ENCODE measurements around the gene RPL7A.
"Not testable (repeated sequence)": the region's sequence is repeated elsewhere in the genome, so short reads cannot be mapped to it uniquely, and the experiment has no call there.

The RPL7A gene

DNA sequence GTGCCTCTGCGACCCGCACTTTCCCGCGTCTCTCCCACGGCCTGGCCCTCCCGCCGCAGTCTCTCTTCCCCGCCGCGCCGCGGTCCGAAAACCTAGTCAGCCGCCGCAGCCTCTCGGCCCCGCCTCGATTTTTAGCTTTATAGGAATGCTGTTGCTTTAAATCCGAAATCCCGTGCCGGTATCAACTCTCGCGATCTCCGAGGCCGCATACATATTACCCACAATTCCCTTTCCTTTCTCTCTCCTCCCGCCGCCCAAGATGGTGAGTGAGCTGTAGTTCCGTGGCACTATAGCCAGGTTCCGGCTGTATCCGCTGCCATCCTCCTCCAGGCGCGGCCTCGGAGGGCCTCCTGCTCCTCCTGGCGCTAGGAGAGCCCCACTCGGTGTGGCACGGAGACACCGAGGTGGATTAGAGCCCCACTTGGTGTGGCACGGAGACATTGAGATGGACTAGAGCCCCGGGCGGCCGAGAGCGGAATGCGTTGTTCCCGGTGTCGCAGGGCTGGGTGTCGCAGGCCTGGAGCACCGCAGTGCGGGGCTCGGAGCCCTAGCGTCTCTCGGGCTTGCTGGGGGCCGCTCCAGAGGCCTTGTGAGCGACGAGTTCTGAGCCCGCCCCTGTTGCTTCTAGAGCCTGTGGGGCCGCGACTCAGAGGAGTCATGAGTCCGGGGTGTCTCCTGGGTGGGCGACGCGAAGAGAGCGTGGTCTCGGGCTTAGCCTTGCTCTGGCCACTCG, at the start of gene RPL7A, which contains the start of gene MED22:
Gene RPL7A (plus strand): TSS at position 234 of the 733 bp plus-strand sequence. CDS start 26 bp downstream, at position 260.
Gene MED22 (minus strand): TSS at position 147 of the 733 bp plus-strand sequence. CDS start 1,469 bp downstream, outside the sequence.
- DNase-seq = peak; percentile 93

- not testable (repeated sequence) for DNase-seq
These were observed 48.0 kb upstream of the RPL7A start for GRCh38 chr9:133299996-133300395.

- DNase-seq = no peak
These were observed 46.5 kb upstream of the RPL7A start for GRCh38 chr9:133301253-133302230.

GRCh38 chr9:133303266-133304157, 44.5 kb upstream of the RPL7A start:
- no peak for DNase-seq

- no peak for DNase-seq
These were observed 43.9 kb upstream of the RPL7A start for GRCh38 chr9:133304158-133304470.

- DNase-seq = no peak
These were observed 43.3 kb upstream of the RPL7A start for GRCh38 chr9:133304477-133305377.

GRCh38 chr9:133305731-133306130, 42.3 kb upstream of the RPL7A start:
- no peak for DNase-seq

GRCh38 chr9:133306242-133307204, 41.5 kb upstream of the RPL7A start:
- DNase-seq = no peak

GRCh38 chr9:133307301-133307700, 40.7 kb upstream of the RPL7A start:
- DNase-seq = no peak

DNA sequence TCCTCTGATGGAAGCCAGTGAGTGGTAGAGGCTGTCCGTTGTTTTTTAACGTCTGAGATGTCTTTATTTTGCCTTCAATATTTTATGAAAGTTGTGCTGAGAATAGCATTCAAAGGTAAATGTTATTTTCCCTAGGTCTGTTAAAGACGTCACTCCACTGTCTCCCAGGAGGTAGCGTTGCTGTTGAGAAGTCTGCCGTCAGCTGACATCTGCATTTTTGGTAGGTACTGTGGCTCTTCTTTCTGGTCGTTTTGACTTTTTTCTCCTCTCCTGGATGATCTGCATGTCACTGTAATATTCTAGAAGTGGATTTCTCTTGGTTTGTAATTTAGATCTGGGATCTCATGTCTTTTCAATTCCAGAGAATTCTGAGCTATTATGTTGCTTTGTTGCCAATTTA, 38.4 kb upstream of the RPL7A start:
- no peak for DNase-seq

DNA sequence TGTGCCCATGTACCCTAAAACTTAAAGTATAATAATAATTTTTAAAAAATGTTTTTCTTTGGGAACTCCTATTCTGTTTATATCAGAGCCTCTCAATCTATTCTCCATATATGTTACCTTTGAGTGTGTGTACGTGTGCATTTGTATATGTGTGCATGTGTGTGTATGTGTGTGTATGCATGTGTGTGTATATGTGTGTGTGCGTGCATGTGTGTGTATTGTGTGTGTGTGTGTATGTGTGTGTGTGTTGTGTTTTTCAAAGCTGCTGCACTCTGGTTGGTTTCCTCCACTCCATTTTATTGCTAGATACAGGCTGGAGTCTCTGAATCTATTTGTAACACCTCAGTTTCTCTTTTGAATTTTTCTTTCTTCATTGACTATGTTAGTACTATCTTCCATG, 32.0 kb upstream of the RPL7A start:
- DNase-seq = no peak

DNA sequence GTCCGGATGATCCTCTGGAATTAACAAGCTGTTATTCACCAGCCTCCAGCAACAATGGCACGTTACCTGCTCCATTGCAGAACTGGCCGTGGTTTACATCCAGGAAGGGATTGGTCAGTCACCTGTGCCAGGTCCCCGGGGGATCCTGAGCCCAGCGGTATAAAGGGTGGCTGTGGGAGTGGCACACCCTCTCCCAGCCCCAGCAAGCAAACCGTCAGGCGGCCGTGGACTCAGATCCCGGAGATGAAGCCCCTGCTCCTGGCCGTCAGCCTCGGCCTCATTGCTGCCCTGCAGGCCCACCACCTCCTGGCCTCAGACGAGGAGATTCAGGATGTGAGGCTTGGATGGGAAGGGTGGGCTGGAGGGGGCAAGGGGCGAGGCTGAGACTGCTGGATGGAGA, 30.5 kb upstream of the RPL7A start:
- DNase-seq = not testable (repeated sequence)

DNA sequence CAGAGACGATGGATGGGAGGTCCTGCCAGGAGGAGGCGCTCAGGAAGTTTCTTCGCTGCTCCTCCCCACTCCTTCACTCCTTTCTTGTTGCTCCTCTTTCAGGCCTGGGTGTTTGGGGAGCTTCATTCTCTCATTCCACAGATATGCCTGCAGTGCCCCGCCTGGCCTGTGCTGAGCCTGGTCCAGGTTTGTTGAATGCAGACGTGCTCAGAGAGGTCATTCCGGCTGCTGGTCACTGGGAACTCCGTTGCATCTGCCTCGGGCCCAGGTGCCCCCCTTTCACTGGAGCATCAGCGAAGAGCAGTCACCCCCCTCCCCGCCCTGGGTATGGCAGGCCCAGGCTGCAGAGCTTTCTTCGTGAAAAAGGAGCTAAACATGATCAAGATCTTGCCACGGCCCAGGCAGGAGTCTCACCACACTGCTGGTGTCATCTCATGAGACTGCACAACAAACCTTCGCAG, 27.6 kb upstream of the RPL7A start:
- no peak for DNase-seq

- DNase-seq = no peak
These were observed 26.5 kb upstream of the RPL7A start for GRCh38 chr9:133321411-133321935.

DNA sequence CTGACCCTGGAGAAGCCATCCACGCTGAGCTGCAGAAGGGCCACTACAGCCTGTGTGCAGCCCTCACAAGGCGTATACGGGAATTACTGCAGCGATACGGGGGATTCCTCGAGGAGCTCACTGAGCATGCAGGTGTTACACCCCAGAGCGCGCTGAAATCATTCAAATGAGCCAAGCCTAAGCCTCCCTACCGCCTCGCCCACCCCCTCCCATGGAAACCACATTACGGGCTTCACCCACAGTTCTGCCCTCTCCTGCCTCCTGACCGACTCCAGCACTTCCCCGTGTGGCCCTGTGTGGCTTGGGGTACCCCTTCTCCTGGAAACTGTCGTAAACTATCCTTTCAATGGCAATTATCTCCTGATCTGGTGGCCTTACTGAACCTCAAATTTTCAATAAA, 25.3 kb upstream of the RPL7A start:
- no peak for DNase-seq

DNA sequence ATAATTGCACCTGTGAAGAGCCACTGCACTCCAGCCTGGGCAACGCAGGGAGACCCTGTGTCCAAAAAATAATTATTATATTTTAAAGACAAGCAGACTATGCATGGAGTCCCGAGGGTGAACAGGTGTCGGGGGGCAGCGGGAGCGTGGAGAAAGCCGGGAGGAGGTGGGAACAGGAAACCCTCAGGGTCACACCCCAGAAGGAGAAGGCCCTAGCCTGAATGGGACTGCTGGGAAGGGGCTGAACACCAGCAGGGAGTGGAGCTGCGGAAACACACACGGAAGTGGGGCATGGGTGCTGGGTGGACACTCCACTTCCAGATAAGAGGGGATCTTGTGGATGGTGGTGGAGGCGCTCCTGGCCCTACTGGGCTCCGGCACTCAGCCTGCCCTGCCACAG, 24.8 kb upstream of the RPL7A start:
- no peak for DNase-seq

GRCh38 chr9:133323991-133324703, 23.9 kb upstream of the RPL7A start:
- no peak for DNase-seq

- not testable (repeated sequence) for DNase-seq
These were observed 21.0 kb upstream of the RPL7A start for GRCh38 chr9:133327021-133327420.

- no peak for DNase-seq
These were observed 20.1 kb upstream of the RPL7A start for GRCh38 chr9:133327834-133328484.

Data from MV-4-11 (cell line).